GM18505 (cell line): ENCODE data around the gene OPTC.

Experiments
- ATAC-seq: cut with Tn5 transposase; IDR thresholded peaks from one replicate; pipeline ENCODE4 v1.9.1; 2021; ENCODE audit not compliant: unreplicated experiment
- POLR2A ChIP-seq: IDR thresholded peaks from 4 replicates; pipeline ENCODE4 v1.6.1; 2011; ENCODE audit warnings: borderline replicate concordance; ENCODE audit not compliant: insufficient read depth, insufficient read length; ENCODE audit errors: extremely low read depth

The OPTC gene

DNA sequence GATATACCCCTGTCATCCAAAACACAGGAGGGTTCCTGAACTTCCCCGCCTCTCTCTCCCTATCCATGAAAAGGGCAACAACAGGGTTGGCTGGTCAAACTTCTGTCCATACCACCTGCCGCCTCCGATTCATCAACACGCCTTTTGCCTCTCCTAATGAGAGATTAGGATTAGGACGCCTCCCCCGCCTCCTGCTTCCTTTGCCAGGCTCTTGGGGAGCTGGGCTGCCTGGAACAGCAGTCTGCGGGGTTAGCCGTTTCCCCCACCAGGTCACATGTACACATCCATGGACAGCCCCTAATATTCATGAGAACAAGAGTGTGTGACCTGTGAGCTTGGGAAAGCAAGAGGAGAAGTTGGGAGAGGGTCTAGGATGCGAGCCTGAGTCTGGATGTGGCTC is 2.3 kb upstream of the OPTC start:
- ATAC-seq: no peak
- TF ChIP-seq POLR2A: no peak

DNA sequence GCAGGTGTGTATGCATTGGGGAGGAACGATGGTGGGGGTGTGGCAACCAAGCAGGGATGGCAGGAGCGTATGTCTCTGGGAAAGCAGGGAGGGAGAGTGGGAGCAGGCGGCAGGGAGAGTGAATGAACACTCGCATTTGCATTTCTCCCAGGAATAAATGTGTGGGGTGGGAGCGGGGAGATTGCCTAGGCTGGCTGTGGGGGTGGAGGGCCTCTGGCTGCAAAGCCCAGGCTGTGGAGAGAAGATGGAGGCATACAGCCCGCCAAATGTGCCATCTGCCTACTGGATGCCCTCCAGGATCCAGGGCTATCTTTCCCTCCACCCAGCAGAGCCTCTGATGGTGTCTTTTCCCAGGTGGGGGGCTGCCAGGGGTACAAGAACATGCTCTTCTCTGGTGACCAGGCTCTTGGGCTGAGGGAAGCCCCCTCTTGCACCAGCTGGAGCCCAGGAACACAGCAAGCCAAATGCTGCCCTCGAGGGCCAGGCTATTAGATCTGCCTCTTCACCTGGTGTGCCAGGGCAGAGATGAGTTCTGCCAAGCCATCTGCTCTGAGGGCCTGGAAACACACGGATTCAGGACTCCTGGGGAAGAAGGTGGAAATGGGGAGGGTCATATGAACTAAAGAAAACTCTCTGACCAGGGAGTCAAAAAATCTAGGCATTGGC is 1.7 kb upstream of the OPTC start:
- ATAC-seq: no peak

GRCh38 chr1:203492748-203493130 is 1.2 kb upstream of the OPTC start:
- ATAC-seq: no peak
- TF ChIP-seq POLR2A: no peak

More for the DNA sequence above, 1.7 kb upstream of the OPTC start:
- TF ChIP-seq POLR2A: no peak

GRCh38 chr1:203495845-203496244 is 1.9 kb downstream of the OPTC start:
- no peak for ATAC-seq
- no peak for TF ChIP-seq POLR2A

GRCh38 chr1:203497269-203497777 is 3.4 kb downstream of the OPTC start:
- ATAC-seq: no peak
- no peak for TF ChIP-seq POLR2A

GRCh38 chr1:203499643-203500278 is 5.8 kb downstream of the OPTC start:
- no peak for ATAC-seq
- no peak for TF ChIP-seq POLR2A

DNA sequence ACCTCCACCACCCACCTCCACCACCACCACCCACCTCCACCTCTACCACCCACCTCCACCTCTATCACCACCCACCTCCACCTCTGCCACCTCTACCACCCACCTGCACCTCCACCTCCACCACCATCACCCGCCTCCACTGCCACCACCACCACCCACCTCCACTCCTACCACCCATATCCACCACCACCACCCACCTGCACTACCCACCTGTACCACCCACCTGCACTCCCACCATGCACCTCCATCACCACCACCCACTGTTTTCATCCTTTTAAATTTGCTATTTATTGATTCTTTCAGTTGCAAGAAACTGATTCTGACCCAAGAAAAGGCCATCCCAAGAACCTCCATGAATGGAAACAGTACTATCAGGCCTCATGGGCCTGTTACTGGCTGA is 6.3 kb downstream of the OPTC start:
- ATAC-seq: no peak
- TF ChIP-seq POLR2A: no peak

GRCh38 chr1:203503836-203504235 is 9.9 kb downstream of the OPTC start:
- no peak for TF ChIP-seq POLR2A
- no peak for ATAC-seq

DNA sequence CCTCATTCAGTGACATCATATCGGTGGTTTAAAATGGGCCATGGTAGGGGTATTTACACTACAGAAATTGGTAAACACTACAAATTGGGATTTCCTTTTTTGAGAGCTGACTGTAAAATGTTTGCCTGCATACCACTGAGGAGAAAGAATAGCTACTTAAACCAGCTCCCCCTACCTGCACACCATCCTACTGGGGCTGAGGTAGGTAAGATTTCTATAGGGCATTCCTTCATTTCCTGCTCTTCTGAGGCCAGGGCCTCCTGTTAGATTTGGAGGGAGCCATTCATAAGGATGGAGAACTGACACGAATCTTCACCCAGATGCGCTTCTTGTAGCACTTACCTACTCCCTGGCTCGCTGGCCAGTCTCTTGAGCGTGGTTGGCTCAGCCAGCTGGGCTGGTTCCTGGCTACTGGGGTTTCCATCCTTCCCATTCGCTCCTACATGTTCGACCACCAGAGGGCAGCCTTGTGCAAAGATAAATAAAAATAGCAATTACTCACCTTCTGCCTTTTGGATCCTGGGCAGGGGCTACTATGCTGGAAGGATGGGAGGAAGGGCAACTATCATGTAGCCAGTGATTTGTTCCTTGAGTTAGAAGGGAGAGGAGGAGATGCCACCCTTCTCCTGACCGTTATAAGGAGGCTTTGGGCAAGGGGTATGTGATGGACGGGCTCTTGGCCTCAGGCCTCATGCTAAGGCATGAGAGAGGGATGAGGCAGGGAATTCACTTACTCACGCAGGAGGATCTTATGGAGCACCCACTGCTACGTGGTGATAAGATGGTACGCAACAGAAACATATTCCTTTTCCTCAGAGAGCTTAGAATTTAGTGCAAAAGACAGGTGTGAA is 10.7 kb downstream of the OPTC start:
- ATAC-seq: no peak

DNA sequence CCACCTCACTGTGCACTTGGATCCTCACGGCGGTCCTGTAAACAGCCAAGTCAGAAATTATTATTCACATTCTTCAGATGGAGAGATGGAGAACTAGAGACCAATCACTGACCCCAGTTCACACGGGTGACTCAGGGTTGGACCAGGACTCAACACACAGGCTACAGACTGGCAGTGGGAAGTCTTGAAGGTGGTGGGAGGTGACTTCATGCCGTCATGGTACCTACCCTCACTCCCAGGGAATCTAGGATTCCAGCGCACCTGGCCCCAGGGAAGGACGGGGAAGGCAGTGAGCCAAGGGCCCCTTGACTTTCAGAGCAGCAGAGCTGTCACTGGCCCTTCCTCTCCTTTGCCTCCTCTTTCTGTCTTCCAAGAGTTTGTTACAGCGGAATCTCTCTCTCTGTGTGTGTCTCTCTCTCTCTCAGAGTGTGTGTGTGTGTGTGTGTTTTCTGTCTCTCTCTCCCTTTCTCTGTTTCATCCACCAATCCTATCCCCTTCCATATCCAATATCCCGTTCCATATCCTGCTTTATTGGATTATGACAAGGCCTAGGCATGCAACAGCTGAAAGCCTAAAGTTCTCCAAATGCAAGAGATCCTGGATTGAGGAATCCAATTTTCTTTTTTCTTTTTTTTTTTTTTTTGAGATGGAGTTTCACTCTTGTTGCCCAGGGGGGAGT is 11.7 kb downstream of the OPTC start:
- no peak for TF ChIP-seq POLR2A
- no peak for ATAC-seq

More for the DNA sequence above, 10.7 kb downstream of the OPTC start:
- TF ChIP-seq POLR2A: no peak

- ATAC-seq: no peak
- no peak for TF ChIP-seq POLR2A
These were observed 13.1 kb downstream of the OPTC start for GRCh38 chr1:203506858-203507626.

- no peak for ATAC-seq
- no peak for TF ChIP-seq POLR2A
These were observed 13.8 kb downstream of the OPTC start for GRCh38 chr1:203507759-203508158.
